Stomach (tissue), 9 donors: ENCODE results near the gene ANKRD33. TPM values are rescaled to one million over a fixed set of nuclear protein-coding genes. Genes with fewer than 3 reads are reported as not detected.

Source experiments
- DNase-seq, 2 donors: peaks; one replicate each; pipeline versions ENCODE4 v3.0.0 to v3.0.0-alpha.2; 2013 to 2019
- H3K27ac ChIP-seq, 5 donors: fragments of 200-600 bp in 4 of 5; sonication (generic) in 4 of 5; one replicate each; pipeline ENCODE4 v1.5.1; 2013 to 2019; ENCODE audit warnings: mild to moderate bottlenecking in 1 of 5, moderate library complexity in 1 of 5
- H3K27me3 ChIP-seq, 3 donors: fragments of 200-600 bp; sonication (generic); one replicate each; pipeline ENCODE4 v1.5.1; 2017 to 2019; ENCODE audit warnings: mixed run types in 1 of 3
- H3K36me3 ChIP-seq, 4 donors: fragments of 200-600 bp; sonication (generic); 1 replicate in 3 of 4; 2 replicates in 1 of 4; pipeline ENCODE4 v1.5.1; 2016 to 2019
- H3K4me1 ChIP-seq, 4 donors: fragments of 200-600 bp; sonication (generic); one replicate each; pipeline ENCODE4 v1.5.1; 2016 to 2019
- H3K4me3 ChIP-seq, 4 donors: fragments of 200-600 bp; sonication (generic) in 3 of 4; one replicate each; pipeline ENCODE4 v1.5.1; 2016 to 2019; ENCODE audit warnings: mild to moderate bottlenecking in 1 of 4
- H3K9me3 ChIP-seq, 4 donors: fragments of 200-600 bp; sonication (generic); one replicate each; pipeline ENCODE4 v1.5.1; 2016 to 2019
- EP300 ChIP-seq: sonication (generic); formaldehyde crosslinking; IDR thresholded peaks from one replicate; pipeline ENCODE4 v1.6.1; 2017; ENCODE audit warnings: antibody characterized with exemption
- POLR2A ChIP-seq, 4 donors: fragments of 450-650 bp; IDR thresholded peaks; one replicate each; pipeline ENCODE4 v1.6.1; 2016; ENCODE audit warnings: antibody characterized with exemption in 4 of 4, control low read depth in 2 of 4, mild to moderate bottlenecking in 1 of 4, moderate library complexity in 1 of 4
- POLR2AphosphoS5 ChIP-seq, 3 donors: sonication (generic); formaldehyde crosslinking; IDR thresholded peaks; one replicate each; pipeline ENCODE4 v1.6.1; 2016; ENCODE audit warnings: antibody characterized with exemption in 3 of 3
- WGBS, 5 donors: extraction: QIAGEN DNeasy Blood & Tissue Kit in 3 of 5; methylation state at CpG; one replicate each; pipeline versions ENCODE4 v1.1.5 to v1.1.7; 2013 to 2018; 5-methylcytosine and 5-hydroxymethylcytosine counted together
- intact Hi-C: fragments of 100-400 bp; cut with DNase I; formaldehyde crosslinking; loops from one replicate; pipeline ENCODE4 v1.15.1; 2023; ENCODE audit warnings: low total_unique reads
- polyA plus RNA-seq, 3 donors: library from polyadenylated mRNA; stranded (reverse); fragments of 200-250 nt; gene quantifications; one replicate each; pipeline ENCODE4 v1.2.3, GENCODE V29; 2013
- total RNA-seq, 5 donors: library from RNA; depleted of rRNA; stranded (reverse); fragments of >200 nt; gene quantifications; one replicate each; pipeline versions ENCODE4 v1.1.0 to v1.2.3, GENCODE V29; 2014 to 2016
- TF ChIP-seq, protein P1 (sequence below), 7 experiments: fragments of 450-650 bp in 4 of 7; fragments of 200-600 bp in 3 of 7; sonication (generic) in 3 of 7; IDR thresholded peaks; one replicate each; pipeline ENCODE4 v1.5.1; 2016 to 2019; ENCODE audit warnings: antibody characterized with exemption in 7 of 7, control low read depth in 2 of 7, mild to moderate bottlenecking in 1 of 7
- donor health status: healthy with polysubstance abuse.
- donor health status: Bipolar disorder and iron deficiency.
- donor health status: healthy.

ANKRD33 gene
- total and polyA plus RNA-seq, 8 donors: not detected

GRCh38 chr12:51871918-51872688 lies 15.8 kb upstream of the ANKRD33 start:
- Histone ChIP-seq H3K4me1 (peaks cover 9 to 17% (median 13%) of the 10 kb centered on the region in 4 donors), H3K27me3 (peaks cover 0 to 72% (median 21%) of the 10 kb centered on the region in 3 donors), H3K36me3 (no peaks in the 10 kb centered on the region), H3K27ac (no peak overlapping the region), H3K4me3 (no peak overlapping the region), H3K9me3 (no peaks in the 10 kb centered on the region)
- 74 to 85% (median 79%) methylated on average over 17 of the region's 17 CpGs for WGBS, 5 donors
- DNase-seq: no peak
- intact Hi-C loops: no loop called here
- TF ChIP-seq, protein P1, sequence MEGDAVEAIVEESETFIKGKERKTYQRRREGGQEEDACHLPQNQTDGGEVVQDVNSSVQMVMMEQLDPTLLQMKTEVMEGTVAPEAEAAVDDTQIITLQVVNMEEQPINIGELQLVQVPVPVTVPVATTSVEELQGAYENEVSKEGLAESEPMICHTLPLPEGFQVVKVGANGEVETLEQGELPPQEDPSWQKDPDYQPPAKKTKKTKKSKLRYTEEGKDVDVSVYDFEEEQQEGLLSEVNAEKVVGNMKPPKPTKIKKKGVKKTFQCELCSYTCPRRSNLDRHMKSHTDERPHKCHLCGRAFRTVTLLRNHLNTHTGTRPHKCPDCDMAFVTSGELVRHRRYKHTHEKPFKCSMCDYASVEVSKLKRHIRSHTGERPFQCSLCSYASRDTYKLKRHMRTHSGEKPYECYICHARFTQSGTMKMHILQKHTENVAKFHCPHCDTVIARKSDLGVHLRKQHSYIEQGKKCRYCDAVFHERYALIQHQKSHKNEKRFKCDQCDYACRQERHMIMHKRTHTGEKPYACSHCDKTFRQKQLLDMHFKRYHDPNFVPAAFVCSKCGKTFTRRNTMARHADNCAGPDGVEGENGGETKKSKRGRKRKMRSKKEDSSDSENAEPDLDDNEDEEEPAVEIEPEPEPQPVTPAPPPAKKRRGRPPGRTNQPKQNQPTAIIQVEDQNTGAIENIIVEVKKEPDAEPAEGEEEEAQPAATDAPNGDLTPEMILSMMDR (IDR thresholded peaks at IDR 0.05): no peak
- TF ChIP-seq POLR2AphosphoS5 (IDR thresholded peaks at IDR 0.05) (no peak), EP300 (no peak), POLR2A (IDR thresholded peaks at IDR 0.05) (no peak)

- Histone ChIP-seq H3K9me3 (no peaks in the 10 kb centered on the region), H3K4me3 (no peak overlapping the region), H3K36me3 (no peaks in the 10 kb centered on the region), H3K27me3 (peaks cover 0 to 71% (median 21%) of the 10 kb centered on the region in 3 donors), H3K27ac (no peak overlapping the region), H3K4me1 (peaks cover 9 to 17% (median 13%) of the 10 kb centered on the region in 4 donors)
- DNase-seq: no peak
- TF ChIP-seq POLR2AphosphoS5 (IDR thresholded peaks at IDR 0.05) (no peak), POLR2A (IDR thresholded peaks at IDR 0.05) (no peak), EP300 (no peak)
- TF ChIP-seq, protein P1 (IDR thresholded peaks at IDR 0.05): no peak
- WGBS, 5 donors: 85 to 90% (median 87%) methylated on average over 3 of the region's 3 CpGs
- intact Hi-C loops: no loop called here
Measured at GRCh38 chr12:51872689-51872981, 15.3 kb upstream of the ANKRD33 start.

- peaks cover 0 to 63% (median 16%) of the 10 kb centered on the region in 3 donors for H3K27me3 ChIP-seq
- TF ChIP-seq POLR2A (IDR thresholded peaks at IDR 0.05) (no peak), POLR2AphosphoS5 (IDR thresholded peaks at IDR 0.05) (no peak), EP300 (no peak)
- TF ChIP-seq, protein P1 (IDR thresholded peaks at IDR 0.05): no peak
- no peaks in the 10 kb centered on the region for H3K9me3 ChIP-seq
- intact Hi-C loops: no loop called here
- H3K36me3 ChIP-seq: no peaks in the 10 kb centered on the region
- no peak for DNase-seq
- WGBS, 5 donors: 70 to 84% (median 78%) methylated on average over 8 of the region's 8 CpGs
- H3K4me1 ChIP-seq: peaks cover 9 to 17% (median 12%) of the 10 kb centered on the region in 4 donors
- no peak overlapping the region for H3K27ac ChIP-seq
- H3K4me3 ChIP-seq: no peak overlapping the region
Measured at GRCh38 chr12:51873251-51873994, 14.5 kb upstream of the ANKRD33 start.

DNA sequence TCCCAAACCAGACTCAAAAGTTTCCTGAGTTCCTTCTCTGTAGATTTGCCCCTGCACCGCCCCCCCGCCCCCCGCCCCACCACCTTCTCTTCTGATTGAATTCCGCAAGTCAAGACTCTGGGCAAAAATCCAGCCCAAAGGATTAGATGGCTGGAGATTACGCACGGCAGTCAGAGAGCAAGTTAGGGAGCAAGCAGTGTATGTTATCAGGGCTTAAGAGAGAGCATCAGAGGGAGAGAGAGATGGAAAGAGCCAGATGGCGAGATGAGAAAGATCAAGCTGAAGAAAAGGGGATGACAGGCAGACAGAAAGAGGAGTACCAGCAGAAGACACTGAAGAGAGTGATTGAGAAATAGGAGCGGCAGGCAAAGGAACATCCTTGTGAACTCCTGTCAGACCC lies 13.9 kb upstream of the ANKRD33 start:
- WGBS, 5 donors: 22 to 37% (median 27%) methylated on average over 8 of the region's 8 CpGs
- H3K36me3 ChIP-seq: no peaks in the 10 kb centered on the region
- intact Hi-C loops: no loop called here

More for the DNA sequence above, 13.9 kb upstream of the ANKRD33 start:
- H3K4me1 ChIP-seq: peaks cover 5 to 11% (median 8%) of the 10 kb centered on the region in 4 donors
- H3K27ac ChIP-seq: no peak overlapping the region
- H3K9me3 ChIP-seq: no peaks in the 10 kb centered on the region
- peaks cover 0 to 57% (median 11%) of the 10 kb centered on the region in 3 donors for H3K27me3 ChIP-seq
- H3K4me3 ChIP-seq: no peak overlapping the region
- TF ChIP-seq EP300: no peak
- TF ChIP-seq, protein P1 (IDR thresholded peaks at IDR 0.05): no peak
- no peak for TF ChIP-seq POLR2A (IDR thresholded peaks at IDR 0.05)
- TF ChIP-seq POLR2AphosphoS5 (IDR thresholded peaks at IDR 0.05): no peak
- DNase-seq: no peak
